H7 (cell line): ENCODE measurements around the gene HDAC6. TPM values are rescaled to one million over a fixed set of nuclear protein-coding genes. Genes with fewer than 3 reads are reported as not detected.
"Not testable (repeated sequence)": the region's sequence is repeated elsewhere in the genome, so short reads cannot be mapped to it uniquely, and the experiment has no call there.

ENCODE experiments used
- DNase-seq: peaks from one replicate; pipeline ENCODE4 v3.0.0; 2012
- H3K27me3 ChIP-seq: 2 replicates; pipeline ENCODE4 v1.6.0; 2011; ENCODE audit warnings: mild to moderate bottlenecking, low read length; ENCODE audit not compliant: control insufficient read depth, insufficient read depth
- H3K36me3 ChIP-seq: replicated peaks from 2 replicates; pipeline ENCODE4 v1.5.1; 2011; ENCODE audit warnings: low read length; ENCODE audit not compliant: control insufficient read depth, insufficient read depth
- H3K4me3 ChIP-seq: 2 replicates; pipeline ENCODE4 v1.5.1; 2011; ENCODE audit warnings: low read depth, mild to moderate bottlenecking, control low read depth, low read length, moderate library complexity; ENCODE audit not compliant: insufficient read depth
- total RNA-seq: library from RNA; depleted of rRNA; stranded (reverse); fragments of >200 nt; shearing (Covaris generic); gene quantifications from 2 replicates; pipeline ENCODE4 v1.2.3, GENCODE V29; 2014

Gene HDAC6
- total RNA-seq, 1 experiment from 2014 or later: 52.4 TPM

DNA sequence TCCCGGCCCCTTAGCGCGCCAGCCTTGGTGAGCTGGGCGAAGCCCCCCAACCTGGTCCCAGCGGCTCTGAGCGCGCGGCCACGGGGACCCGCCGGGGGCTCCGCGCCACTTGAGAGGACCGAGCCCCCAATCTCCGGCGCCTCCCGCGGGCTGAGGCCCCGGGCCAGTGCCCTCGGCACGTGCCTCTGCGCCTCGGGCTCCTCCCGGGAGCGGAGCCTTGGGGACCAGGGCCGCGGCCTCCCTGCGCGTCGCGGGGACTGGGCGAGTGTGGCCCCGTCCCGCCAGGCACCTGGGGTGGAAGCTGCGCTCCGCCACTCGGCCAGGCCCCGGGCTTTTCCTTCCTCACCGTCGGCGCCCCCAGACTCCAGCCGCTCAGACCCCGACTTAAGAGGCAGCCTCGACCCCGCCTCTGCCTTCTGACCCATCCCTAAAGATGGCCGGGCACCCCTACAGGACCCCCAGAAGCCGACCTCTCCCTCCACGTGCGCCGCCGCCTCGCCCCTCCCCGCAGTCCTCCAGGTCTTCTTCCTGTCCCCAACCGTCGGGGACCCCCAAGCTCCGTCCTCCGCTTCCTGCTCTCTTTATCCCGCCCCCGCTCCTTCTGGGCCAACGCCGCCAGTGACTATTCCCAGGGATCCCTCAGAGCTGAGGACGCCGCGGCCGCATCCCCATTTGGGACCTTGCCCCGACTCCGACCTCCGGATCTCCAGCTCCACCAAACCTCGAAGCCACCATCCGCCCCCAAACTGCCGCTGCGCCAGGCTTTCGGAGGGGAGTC lies 25.2 kb downstream of the HDAC6 start:
- DNase-seq: peak; percentile 72
- Histone ChIP-seq H3K27me3 (peaks cover 27% of the 10 kb centered on the region), H3K36me3 (0 out of 2 replicates have a peak, but pooled peaks cover 2% of the 10 kb centered on the region), H3K4me3 (peak overlapping the region; percentile 29)

DNA sequence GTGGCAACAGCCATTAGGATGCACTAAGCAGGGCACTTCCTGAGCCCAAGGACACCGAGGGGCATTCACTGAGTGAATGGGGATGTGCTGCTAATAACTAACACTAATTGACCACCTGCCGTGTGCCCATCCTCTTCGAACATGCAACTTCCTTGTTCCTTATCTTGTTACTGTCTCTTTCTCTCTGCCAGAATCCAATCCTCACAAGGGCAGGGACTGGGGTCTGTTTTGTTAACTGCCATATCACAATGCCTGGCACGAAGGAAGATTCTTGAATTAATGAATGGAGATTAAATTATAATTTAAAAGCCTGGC lies 25.7 kb downstream of the HDAC6 start:
- DNase-seq: no peak
- Histone ChIP-seq H3K36me3 (0 out of 2 replicates have a peak, but pooled peaks cover 2% of the 10 kb centered on the region), H3K4me3 (peak overlapping the region; percentile 29), H3K27me3 (peaks cover 33% of the 10 kb centered on the region)

DNA sequence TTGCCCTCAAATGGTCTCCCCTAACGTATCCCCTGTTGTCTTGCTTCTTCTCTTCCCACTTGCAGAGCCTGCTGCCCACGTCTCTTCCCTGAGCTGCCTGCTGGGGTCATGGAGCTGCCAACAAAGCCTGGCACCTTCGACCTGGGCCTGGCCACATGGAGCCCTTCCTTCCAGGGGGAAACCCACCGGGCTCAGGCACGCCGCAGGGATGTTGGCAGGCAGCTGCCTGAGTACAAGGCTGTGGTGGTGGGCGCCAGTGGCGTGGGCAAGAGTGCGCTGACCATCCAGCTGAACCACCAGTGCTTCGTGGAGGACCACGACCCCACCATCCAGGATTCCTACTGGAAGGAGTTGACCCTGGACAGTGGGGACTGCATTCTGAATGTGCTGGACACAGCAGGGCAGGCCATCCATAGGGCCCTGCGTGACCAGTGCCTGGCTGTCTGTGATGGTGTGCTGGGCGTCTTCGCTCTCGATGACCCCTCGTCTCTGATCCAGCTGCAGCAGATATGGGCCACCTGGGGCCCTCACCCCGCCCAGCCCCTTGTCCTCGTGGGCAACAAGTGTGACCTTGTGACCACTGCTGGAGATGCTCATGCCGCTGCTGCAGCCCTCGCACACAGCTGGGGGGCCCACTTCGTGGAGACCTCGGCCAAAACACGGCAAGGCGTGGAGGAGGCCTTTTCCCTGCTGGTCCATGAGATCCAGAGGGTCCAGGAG lies 27.3 kb downstream of the HDAC6 start:
- Histone ChIP-seq H3K4me3 (no peak overlapping the region), H3K27me3 (peaks cover 48% of the 10 kb centered on the region), H3K36me3 (no peaks in the 10 kb centered on the region)
- no peak for DNase-seq

DNA sequence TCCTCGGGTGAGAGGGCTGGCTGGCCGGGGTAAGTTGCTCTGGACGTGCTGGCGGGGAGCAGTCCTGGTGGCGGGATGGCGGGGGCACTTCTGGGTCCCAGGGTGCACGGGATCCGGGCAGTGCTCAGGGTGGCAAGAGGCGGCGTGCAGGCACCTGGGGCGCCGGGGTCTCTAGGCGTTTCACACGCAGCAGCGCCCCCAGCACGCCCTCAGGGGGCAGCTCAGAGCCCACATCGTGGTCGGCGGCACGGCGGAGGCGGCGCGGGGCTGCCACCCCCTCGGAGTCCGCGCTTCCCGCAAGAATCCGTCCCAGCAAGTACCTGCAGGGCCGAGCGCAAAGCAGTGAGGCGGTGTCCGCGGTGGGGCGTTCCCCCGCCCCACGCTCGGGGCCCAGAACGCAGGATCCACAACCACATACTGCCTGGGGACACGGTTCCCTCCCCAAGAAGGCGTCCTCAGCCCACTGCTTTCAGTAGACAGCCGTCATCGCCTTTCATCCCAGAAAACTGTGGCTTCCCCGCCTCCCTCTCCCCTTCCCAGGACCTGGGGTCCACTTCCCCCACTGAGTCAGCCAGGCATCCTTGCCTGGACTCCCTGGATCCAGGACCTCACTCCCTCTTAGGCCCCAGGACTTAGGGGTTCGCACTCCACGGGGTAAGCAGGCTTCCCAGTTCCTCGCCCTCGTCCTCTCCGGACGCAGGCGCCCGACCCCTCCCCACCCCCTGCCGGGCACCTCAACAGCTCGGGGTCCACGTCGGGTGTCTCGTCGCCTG lies 29.5 kb downstream of the HDAC6 start:
- peak; percentile 73 for DNase-seq
- peak overlapping the region; percentile 42 for H3K4me3 ChIP-seq
- H3K27me3 ChIP-seq: peaks cover 63% of the 10 kb centered on the region
- H3K36me3 ChIP-seq: no peaks in the 10 kb centered on the region

DNA sequence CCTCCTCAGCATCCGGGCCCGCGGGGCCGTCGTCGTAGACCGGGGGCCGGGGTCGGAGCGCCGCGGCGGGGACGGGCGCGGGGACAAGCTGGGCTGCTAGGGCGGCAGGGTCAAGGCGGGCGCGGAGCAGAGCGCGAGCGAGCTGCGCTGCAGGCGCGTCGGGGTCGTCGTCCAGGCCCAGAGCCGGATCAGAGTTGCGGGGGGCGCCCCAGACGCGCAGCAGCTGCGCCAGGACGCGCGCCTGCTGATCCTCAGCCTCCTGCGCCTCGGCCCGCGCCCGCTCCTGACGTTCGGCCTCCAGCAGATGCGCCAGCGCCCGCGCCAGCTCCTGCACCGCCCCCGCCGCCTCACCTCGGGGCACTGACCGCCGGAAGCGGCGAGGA lies 30.0 kb downstream of the HDAC6 start:
- Histone ChIP-seq H3K36me3 (no peaks in the 10 kb centered on the region), H3K4me3 (peak overlapping the region; percentile 42), H3K27me3 (peaks cover 63% of the 10 kb centered on the region)
- DNase-seq: peak; percentile 83

DNA sequence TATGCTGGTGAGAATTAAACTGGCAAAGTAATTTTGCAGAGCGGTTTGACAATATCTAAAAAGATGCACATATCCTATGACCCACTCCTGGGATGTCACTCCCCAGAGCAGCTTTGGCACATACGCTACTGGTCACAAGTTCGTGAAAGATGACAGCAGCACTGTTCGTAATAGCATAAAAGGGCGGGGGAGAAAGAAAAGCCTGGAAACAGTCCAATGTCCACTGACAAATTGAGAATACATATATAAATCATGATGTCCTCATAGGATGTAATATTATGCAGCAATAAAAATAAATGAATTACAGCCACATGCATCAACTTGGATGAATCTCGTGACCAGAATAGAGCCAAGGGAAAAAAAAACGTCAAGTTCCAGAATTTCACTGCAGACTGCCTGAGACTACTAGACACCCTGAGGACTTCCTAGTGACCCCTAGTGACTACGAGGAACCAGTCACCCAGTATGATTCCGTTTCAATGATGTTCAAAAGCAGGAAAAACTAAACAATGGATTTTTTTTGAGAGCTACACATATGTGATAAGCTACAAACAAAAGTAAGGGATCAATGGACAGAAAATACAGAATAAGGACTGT lies 31.8 kb downstream of the HDAC6 start:
- Histone ChIP-seq H3K27me3 (peaks cover 55% of the 10 kb centered on the region), H3K4me3 (no peak overlapping the region), H3K36me3 (no peaks in the 10 kb centered on the region)
- DNase-seq: no peak

DNA sequence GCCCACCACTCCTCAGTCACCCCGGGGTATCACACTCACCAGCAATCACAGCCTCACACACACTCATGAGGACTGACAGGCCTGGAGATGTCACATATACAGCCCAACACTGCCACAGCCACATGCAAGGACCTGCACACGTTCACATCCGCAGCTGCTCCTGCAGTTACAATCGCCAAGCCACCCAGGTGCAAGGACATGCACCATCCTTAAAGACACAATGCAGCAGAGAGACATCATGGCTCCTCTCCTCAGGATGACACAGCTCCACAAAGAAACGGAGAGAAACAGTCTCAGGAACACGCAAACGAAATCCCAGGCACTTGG lies 32.5 kb downstream of the HDAC6 start:
- 0 out of 2 replicates have a peak overlapping the region, but pooled peaks have one; percentile 1 for H3K4me3 ChIP-seq
- H3K36me3 ChIP-seq: no peaks in the 10 kb centered on the region
- no peak for DNase-seq
- H3K27me3 ChIP-seq: peaks cover 55% of the 10 kb centered on the region

DNA sequence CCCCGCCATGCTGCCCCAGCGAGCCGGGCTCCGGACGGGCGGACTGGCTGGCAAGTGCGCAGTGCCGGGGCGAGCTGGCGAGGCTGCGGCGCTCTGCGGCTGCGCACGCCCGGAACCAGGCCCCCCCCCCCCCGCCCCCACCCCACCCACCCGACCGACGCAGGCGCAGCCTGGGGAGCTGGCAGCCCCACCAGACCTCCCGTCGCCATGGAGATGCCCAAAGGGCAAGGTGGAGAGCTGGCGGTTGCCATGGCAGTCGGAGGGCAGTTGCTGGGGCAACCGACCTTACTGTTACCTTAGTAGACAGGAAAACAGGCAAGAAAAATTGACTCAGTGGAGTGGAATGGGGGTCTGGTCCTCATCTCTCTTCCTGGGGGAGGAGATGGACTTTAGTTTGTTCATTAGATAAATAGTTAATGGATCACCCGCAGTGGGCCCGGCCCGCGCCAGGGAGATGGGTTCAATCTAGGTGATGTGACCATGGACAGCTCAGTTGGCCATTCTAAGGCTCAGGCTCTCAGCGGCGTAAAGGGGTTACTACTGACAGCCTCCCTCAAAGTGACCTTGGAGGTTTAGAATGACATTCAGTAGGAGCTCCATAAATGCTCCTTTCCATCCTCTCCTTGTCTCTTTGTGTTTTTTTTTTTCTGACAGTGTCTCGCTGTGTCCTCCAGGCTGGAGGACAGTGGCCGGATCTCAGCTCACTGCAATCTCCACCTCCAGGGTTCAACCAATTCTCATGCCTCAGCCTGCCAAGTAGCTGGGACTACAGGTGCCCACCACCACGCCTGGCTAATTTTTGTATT lies 33.9 kb downstream of the HDAC6 start, which contains the start of gene PCSK1N:
Gene PCSK1N, minus strand, starts transcription at position 87 of the 806 bp plus-strand sequence. Its CDS starts 78 bp downstream, at position 9.
- H3K36me3 ChIP-seq: no peaks in the 10 kb centered on the region
- DNase-seq: peak; percentile 85
- H3K27me3 ChIP-seq: peaks cover 52% of the 10 kb centered on the region
- peak within 1 kb of the TSS; percentile 34 for H3K4me3 ChIP-seq

DNA sequence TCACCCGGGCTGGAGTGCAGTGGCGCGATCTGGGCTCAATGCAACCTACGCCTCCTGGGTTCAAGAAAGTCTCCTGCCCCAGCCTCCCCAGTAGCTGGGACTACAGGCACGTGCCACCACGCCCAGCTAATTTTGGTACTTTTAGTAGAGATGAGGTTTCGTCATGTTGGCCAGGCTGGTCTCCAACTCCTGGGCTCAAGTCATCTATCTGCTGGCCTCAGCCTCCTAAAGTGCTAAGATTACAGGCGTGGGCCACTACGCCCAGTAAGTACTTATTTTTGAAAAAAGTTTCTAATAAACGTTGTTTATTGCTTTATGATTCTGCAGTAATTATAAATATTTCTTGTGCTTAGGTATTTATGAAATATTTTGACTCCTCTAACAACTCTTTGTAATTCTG lies 37.8 kb downstream of the HDAC6 start:
- no peaks in the 10 kb centered on the region for H3K36me3 ChIP-seq
- peaks cover 13% of the 10 kb centered on the region for H3K27me3 ChIP-seq
- H3K4me3 ChIP-seq: no peak overlapping the region
- DNase-seq: no peak

DNA sequence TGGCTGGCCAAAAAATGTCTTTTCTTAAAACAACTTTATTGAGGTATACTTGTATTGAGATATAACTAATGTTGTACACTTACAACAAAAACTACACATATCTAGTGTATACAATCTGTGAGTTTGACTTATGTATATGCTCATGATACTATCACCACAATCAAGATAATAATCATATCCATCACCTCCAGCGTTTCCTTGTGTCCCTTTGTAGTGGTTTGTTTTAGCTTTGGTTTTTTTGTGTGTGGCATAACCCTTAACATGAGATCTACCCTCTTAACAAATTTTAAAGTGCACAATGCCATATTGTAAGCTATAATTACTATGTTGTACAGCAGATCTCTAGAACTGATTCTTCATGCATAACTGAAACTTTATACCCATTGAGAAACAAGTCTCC lies 47.0 kb downstream of the HDAC6 start:
- H3K36me3 ChIP-seq: no peaks in the 10 kb centered on the region
- no peak for DNase-seq
- no peaks in the 10 kb centered on the region for H3K27me3 ChIP-seq
- H3K4me3 ChIP-seq: no peak overlapping the region

DNA sequence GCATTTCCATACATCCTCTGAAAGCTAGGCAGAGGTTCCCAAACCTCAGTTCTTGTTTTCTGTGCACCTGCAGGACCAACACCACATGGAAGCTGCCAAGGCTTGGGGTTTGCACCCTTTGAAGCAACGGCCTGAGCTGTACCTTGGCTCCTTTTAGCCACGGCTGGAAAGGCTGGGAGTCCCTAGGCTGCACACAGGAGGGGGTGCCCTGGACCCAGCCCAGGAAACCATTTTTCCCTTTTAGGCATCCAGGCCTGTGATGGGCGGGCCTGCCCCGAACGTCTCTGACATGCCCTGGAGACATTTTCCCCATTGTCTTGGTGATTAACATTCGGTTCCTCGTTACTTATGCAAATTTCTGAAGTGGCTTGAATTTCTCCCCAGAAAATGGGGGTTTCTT lies 51.0 kb downstream of the HDAC6 start:
- Histone ChIP-seq H3K36me3 (no peaks in the 10 kb centered on the region), H3K27me3 (no peaks in the 10 kb centered on the region), H3K4me3 (no peak overlapping the region)
- no peak for DNase-seq

DNA sequence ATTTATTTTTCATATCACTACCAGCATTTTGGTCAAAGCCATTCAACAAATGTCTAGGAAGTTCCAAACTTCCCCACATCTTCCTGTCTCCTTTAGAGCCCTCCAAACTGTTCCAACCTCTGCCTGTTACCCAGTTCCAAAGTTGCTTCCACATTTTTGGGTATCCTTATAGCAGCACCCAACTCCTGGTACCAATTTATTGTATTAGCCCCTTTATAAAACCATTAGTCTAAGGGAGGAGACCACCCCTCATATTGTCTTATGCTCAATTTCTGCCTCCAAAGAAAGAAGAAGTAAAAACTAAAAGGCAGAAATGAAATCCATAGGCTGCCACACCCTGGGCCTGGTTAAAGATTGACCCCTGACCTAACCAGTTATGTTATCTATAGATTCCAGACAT lies 51.6 kb downstream of the HDAC6 start:
- DNase-seq, H3K4me3 ChIP-seq, H3K27me3 ChIP-seq, H3K36me3 ChIP-seq: not testable (repeated sequence)

DNA sequence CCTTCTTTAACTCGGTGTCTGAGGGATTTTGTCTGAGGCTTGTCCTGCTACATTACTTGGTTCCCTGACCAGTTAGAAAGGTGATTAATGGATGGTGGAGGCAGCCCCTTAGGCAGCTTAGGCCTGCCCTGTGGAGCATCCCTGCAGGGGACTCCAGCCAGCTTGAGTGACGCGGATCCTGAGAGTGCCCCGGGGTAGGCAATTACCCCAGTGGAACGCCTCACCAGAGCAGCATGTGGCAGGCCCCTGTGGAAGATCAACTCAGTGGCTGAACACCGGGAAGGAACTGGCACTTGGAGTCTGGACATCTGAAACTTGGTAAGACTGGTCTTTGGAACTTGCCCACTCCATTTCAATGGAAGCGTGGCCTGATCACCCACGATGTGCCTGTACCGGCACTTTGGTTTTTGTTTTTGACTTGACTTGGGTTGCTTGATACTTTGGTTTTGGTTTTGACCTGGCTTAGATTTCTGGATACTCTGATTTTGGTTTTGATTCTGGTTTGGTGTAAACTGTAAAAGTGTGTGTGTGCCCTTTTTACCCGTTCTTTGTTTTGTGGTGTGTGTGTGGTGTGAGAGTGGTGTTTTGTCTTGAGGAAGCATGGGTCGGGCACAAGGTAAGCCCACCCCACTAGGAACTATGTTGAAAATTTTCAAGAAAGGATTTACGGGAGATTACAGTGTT lies 52.4 kb downstream of the HDAC6 start:
- H3K36me3 ChIP-seq, DNase-seq, H3K4me3 ChIP-seq, H3K27me3 ChIP-seq: not testable (repeated sequence)
